ENCODE measurements around the gene MBOAT1. TPM values are rescaled to one million over a fixed set of nuclear protein-coding genes. Genes with fewer than 3 reads are reported as not detected.

The MBOAT1 gene
- total RNA-seq, 2 experiments from 2014 or later: not detected

GRCh38 chr6:20110478-20110877 lies 101.8 kb downstream of the MBOAT1 start:
- Histone ChIP-seq H3K4me1 (ENCODE audit: insufficient read depth, low read length, poor library complexity, severe bottlenecking) (no peaks in the 10 kb centered on the region), H2AFZ (ENCODE audit: low read length) (no peak overlapping the region), H3K36me3 (ENCODE audit: insufficient read depth, low read length) (no peaks in the 10 kb centered on the region), H3K27ac (ENCODE audit: low read depth, low read length, poor library complexity, severe bottlenecking) (no peak overlapping the region), H4K20me1 (ENCODE audit: insufficient read depth, low read length) (no peaks in the 10 kb centered on the region), H3K9me2 (ENCODE audit: insufficient read depth, low read length) (no peaks in the 10 kb centered on the region), H3K4me2 (ENCODE audit: low read length) (no peak overlapping the region), H3K4me3 (ENCODE audit: low read depth, low read length, poor library complexity, severe bottlenecking) (no peak overlapping the region), H3K79me2 (ENCODE audit: insufficient read depth, low read depth, low read length) (no peaks in the 10 kb centered on the region), H3K9me3 (ENCODE audit: low read length) (no peaks in the 10 kb centered on the region)
- CTCF ChIA-PET (ENCODE audit: unreplicated experiment): no interaction called here
- POLR2A ChIA-PET: interaction anchor here (0.7 to 1.0 kb wide), 3 partner anchors 39 to 1983 kb away, joined by 3 to 5 read pairs (median 5); no protein-coding TSS in a partner anchor
- no peak for DNase-seq (ENCODE audit: low spot score)
- BruUV-seq (replicated peaks): no TSS peak
- intact Hi-C loops (cut with micrococcal nuclease; ENCODE audit: unreplicated experiment): no loop called here
- TF ChIP-seq CTCF (conservative IDR thresholded peaks at IDR 0.05; ENCODE audit: low read length): no peak
- TF ChIP-seq EZH2phosphoT487 (IDR thresholded peaks at IDR 0.05; ENCODE audit: borderline replicate concordance, low read depth, low read length): no peak

- H3K4me2 ChIP-seq (ENCODE audit: low read length): no peak overlapping the region
- POLR2A ChIA-PET: interaction anchor here (0.7 kb wide), 2 partner anchors 1190 to 1219 kb away, joined by 3 to 5 read pairs; no protein-coding TSS in a partner anchor
- CTCF ChIA-PET (ENCODE audit: unreplicated experiment): no interaction called here
- no peak for DNase-seq (ENCODE audit: low spot score)
- H2AFZ ChIP-seq (ENCODE audit: low read length): no peak overlapping the region
- no peak overlapping the region for H3K27ac ChIP-seq (ENCODE audit: low read depth, low read length, poor library complexity, severe bottlenecking)
- H4K20me1 ChIP-seq (ENCODE audit: insufficient read depth, low read length): no peaks in the 10 kb centered on the region
- no peaks in the 10 kb centered on the region for H3K9me2 ChIP-seq (ENCODE audit: insufficient read depth, low read length)
- H3K4me3 ChIP-seq (ENCODE audit: low read depth, low read length, poor library complexity, severe bottlenecking): no peak overlapping the region
- BruUV-seq (replicated peaks): no TSS peak
- TF ChIP-seq CTCF (conservative IDR thresholded peaks at IDR 0.05; ENCODE audit: low read length) (no peak), EZH2phosphoT487 (IDR thresholded peaks at IDR 0.05; ENCODE audit: borderline replicate concordance, low read depth, low read length) (no peak)
- H3K4me1 ChIP-seq (ENCODE audit: insufficient read depth, low read length, poor library complexity, severe bottlenecking): no peaks in the 10 kb centered on the region
- H3K36me3 ChIP-seq (ENCODE audit: insufficient read depth, low read length): no peaks in the 10 kb centered on the region
- no peaks in the 10 kb centered on the region for H3K79me2 ChIP-seq (ENCODE audit: insufficient read depth, low read depth, low read length)
- intact Hi-C loops (cut with micrococcal nuclease; ENCODE audit: unreplicated experiment): no loop called here
- H3K9me3 ChIP-seq (ENCODE audit: low read length): no peaks in the 10 kb centered on the region
Observed at GRCh38 chr6:20109526-20109925, 102.7 kb downstream of the MBOAT1 start.

- Histone ChIP-seq H4K20me1 (ENCODE audit: insufficient read depth, low read length) (no peaks in the 10 kb centered on the region), H3K4me1 (ENCODE audit: insufficient read depth, low read length, poor library complexity, severe bottlenecking) (no peaks in the 10 kb centered on the region), H3K79me2 (ENCODE audit: insufficient read depth, low read depth, low read length) (no peaks in the 10 kb centered on the region), H3K27ac (ENCODE audit: low read depth, low read length, poor library complexity, severe bottlenecking) (no peak overlapping the region), H3K9me3 (ENCODE audit: low read length) (no peaks in the 10 kb centered on the region), H3K36me3 (ENCODE audit: insufficient read depth, low read length) (no peaks in the 10 kb centered on the region), H3K4me2 (ENCODE audit: low read length) (no peak overlapping the region), H3K4me3 (ENCODE audit: low read depth, low read length, poor library complexity, severe bottlenecking) (no peak overlapping the region), H2AFZ (ENCODE audit: low read length) (no peak overlapping the region), H3K9me2 (ENCODE audit: insufficient read depth, low read length) (no peaks in the 10 kb centered on the region)
- DNase-seq (ENCODE audit: low spot score): no peak
- no TSS peak for BruUV-seq (replicated peaks)
- ChIA-PET POLR2A (interaction anchor here (2.0 kb wide), 1 partner anchor 10 kb away, joined by 4 read pairs; no protein-coding TSS in a partner anchor), CTCF (ENCODE audit: unreplicated experiment) (no interaction called here)
- TF ChIP-seq CTCF (conservative IDR thresholded peaks at IDR 0.05; ENCODE audit: low read length) (no peak), EZH2phosphoT487 (IDR thresholded peaks at IDR 0.05; ENCODE audit: borderline replicate concordance, low read depth, low read length) (no peak)
- intact Hi-C loops (cut with micrococcal nuclease; ENCODE audit: unreplicated experiment): no loop called here
Observed at GRCh38 chr6:20105838-20106237, 106.4 kb downstream of the MBOAT1 start.
